SH-SY5Y (cell line): Measurements from ENCODE around the gene UTP14A.

Experiments used
- GATA2 ChIP-seq: IDR thresholded peaks from 2 replicates; pipeline ENCODE4 v1.6.1; 2011; ENCODE audit warnings: mild to moderate bottlenecking, low read depth, low read length
- GATA3 ChIP-seq: IDR thresholded peaks from 2 replicates; pipeline ENCODE4 v1.6.1; 2011; ENCODE audit warnings: low read depth, mild to moderate bottlenecking, low read length, moderate library complexity

DNA sequence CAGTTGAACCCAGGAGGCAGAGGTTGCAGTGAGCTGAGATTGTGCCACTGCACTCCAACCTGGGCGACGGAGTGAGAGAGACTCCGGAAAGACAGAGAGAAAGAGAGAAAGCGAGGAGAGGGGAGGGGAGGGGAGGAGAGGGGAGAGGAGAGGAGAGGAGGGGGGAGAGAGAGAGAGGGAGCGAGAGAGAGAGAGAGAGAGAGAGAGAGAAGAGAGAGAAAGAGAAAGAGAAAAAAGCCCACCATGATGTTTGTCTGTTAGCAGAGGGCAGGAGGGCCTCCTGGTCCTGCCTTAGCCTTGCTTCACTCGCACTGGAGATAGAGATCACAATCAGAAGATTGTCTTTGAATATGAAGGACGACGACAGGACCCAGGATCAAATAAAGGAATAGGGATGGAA is 57.8 kb downstream of the UTP14A start:
- TF ChIP-seq GATA2 (no peak), GATA3 (no peak)
